AG10803 (cell line): ENCODE measurements around the gene SCN11A.

ENCODE experiments used
- DNase-seq: peaks from one replicate; pipeline ENCODE4 v3.0.0; 2010; ENCODE audit warnings: low read depth
- H3K4me3 ChIP-seq: 2 replicates; pipeline ENCODE4 v1.5.1; 2011; ENCODE audit warnings: mild to moderate bottlenecking, low read length, control low read depth
- TF ChIP-seq, protein P1 (sequence below): conservative IDR thresholded peaks from 2 replicates; pipeline ENCODE4 v1.5.1; 2011; ENCODE audit warnings: mild to moderate bottlenecking, low read length, control low read depth, inconsistent platforms

Gene SCN11A

DNA sequence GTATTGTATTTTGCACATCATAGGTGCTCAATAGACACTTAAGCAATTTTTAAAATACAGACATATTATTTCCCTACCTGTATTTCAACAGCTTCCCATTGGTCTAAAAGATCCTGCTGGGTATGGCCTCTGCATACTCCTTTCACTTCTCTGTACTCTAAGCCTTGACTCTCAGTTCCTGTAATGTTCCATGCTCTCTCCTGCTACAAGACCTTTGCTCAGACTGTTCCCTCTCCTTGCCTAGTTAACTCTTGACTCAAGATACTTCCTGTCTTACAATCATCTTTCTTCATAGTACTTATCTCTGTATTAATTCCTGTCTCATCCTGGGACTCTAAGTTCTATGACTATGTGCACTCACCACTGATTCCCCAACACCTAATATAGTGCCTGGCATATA, 1.7 kb downstream of the SCN11A start:
- TF ChIP-seq, protein P1, sequence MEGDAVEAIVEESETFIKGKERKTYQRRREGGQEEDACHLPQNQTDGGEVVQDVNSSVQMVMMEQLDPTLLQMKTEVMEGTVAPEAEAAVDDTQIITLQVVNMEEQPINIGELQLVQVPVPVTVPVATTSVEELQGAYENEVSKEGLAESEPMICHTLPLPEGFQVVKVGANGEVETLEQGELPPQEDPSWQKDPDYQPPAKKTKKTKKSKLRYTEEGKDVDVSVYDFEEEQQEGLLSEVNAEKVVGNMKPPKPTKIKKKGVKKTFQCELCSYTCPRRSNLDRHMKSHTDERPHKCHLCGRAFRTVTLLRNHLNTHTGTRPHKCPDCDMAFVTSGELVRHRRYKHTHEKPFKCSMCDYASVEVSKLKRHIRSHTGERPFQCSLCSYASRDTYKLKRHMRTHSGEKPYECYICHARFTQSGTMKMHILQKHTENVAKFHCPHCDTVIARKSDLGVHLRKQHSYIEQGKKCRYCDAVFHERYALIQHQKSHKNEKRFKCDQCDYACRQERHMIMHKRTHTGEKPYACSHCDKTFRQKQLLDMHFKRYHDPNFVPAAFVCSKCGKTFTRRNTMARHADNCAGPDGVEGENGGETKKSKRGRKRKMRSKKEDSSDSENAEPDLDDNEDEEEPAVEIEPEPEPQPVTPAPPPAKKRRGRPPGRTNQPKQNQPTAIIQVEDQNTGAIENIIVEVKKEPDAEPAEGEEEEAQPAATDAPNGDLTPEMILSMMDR = no peak
- DNase-seq = no peak
- H3K4me3 ChIP-seq = no peak overlapping the region

DNA sequence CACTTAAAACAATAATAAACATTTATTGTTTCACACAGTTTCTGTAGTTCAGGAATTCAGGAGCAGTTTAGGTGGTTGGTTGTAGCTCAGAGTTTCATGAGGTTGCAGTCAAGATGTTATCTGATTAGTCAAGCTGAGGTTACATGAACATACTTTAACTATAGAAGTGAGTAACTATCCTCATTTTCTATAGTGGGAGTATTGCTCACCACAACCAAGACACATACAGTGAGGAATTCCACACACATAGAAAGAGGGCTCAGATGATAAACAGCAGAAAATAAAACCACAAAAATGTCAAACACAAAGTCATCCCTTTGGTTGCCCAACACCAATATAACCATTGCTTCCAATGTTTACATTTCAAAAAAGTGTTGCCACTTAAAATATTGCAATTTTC, 13.6 kb downstream of the SCN11A start:
- DNase-seq = peak; percentile 88
- no peak overlapping the region for H3K4me3 ChIP-seq
- TF ChIP-seq, protein P1 = no peak

DNA sequence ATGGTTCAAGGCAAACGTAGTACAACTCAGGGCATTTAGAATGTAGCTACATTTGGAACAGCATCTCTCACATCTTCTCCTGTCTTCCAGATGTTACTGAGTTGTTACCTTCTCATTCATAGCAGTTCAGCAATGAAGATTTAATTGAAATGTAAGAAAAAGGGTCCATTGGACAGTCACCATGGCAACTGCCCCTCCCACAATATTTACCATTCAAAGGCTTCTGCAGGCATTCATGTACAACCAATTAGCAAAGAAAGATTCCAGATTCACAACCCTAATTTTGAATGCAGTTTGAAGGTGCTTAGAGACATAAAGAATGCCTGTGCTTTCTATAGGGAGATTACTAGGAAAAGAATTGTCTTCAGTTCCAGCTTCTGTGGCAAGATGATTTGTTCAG, 22.2 kb downstream of the SCN11A start:
- no peak overlapping the region for H3K4me3 ChIP-seq
- DNase-seq = no peak
- TF ChIP-seq, protein P1 = no peak

DNA sequence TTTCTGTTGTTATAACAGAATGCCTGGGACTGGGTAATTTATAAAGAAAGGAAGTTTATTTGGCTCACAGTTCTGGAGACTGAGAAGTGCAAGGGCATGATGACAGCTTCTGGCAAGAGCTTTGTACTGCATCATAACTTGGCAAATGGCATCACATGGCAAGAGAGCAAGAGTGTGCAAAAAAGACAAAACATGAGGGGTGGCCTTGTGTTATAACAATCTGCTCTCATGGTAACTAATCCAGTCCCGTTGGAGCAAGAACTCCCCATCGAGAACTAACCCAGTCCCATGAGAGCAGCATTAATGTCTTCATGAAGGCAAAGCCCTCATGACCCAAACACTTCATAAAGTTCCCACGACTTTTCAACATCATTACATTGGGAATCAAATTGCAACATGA, 23.2 kb downstream of the SCN11A start:
- TF ChIP-seq, protein P1 = no peak
- DNase-seq = no peak
- no peak overlapping the region for H3K4me3 ChIP-seq

DNA sequence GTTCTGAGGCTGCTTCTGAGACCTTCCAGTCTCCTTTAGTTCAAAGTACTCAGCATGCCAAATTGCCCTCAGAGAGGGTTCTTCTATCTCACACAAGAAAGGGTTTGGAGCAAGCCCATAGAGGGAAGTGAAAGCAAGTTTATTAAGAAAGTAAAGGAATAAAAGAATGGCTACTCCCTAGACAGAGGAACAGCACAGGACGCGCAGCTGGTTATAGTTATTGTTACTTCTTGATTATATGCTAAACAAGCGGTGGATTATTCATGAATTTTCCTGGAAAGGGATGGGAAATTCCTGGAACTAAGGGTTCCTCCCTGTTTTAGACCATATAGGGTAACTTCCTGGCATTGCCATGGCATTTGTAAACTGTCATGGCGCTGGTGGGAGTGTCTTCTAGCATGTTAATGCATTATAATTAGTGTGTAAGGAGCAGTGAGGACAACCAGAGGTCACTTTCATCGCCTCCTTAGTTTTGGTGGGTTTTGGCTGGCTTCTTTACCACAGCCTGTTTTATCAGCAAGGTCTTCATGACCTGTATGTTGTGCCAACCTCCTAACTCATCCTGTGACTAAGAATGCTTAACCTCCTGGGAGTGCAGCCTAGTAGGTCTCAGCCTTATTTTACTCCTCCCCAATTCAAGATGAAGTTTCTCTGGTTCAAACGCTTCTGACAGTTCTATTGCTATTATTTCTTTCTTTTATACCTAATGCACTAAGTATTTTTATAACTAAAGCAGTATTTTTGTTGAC, 26.3 kb downstream of the SCN11A start:
- H3K4me3 ChIP-seq = no peak overlapping the region
- no peak for DNase-seq
- TF ChIP-seq, protein P1 = no peak

DNA sequence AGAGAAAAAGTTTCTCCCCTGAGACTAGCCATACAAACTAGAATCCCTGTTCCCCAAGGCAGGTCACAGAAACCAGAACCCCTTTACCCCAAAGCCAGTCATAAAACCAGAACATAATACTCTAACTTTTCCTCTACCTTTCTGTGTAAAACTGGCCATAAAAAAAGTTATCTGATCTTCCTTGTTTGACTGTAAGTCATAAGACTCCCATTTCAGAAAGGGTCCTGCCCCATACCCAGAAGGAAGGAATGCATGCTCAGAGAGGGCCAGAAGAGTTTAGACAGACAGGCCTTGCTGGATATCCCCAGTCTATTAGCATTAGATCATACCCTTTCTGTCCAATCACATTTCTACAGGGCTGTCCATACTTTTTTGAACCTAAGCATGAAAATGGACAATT, 27.2 kb downstream of the SCN11A start:
- TF ChIP-seq, protein P1 = no peak
- no peak overlapping the region for H3K4me3 ChIP-seq
- no peak for DNase-seq

DNA sequence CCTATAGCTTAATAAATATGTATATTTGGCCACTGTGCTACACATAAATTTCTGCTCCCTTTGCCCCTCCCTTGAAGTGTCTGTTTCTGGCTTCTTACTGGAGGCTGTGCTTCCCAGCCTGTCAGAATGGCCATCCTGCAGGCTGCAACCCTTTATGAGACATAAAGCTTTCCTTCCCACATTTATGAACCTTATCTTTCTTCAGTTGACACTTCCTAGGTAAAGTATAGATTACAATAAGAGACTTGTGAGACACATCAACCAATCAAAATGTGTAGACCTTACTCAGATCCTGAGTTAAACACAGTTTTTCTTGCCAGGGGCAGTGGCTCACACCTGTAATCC, 29.5 kb downstream of the SCN11A start:
- no peak for DNase-seq
- TF ChIP-seq, protein P1 = no peak
- H3K4me3 ChIP-seq = no peak overlapping the region
